ENCODE results near the gene MTA3. TPM values are rescaled to one million over a fixed set of nuclear protein-coding genes. Genes with fewer than 3 reads are reported as not detected.

MTA3 gene
- total RNA-seq, 1 donor from 2014 or later: 107 TPM

DNA sequence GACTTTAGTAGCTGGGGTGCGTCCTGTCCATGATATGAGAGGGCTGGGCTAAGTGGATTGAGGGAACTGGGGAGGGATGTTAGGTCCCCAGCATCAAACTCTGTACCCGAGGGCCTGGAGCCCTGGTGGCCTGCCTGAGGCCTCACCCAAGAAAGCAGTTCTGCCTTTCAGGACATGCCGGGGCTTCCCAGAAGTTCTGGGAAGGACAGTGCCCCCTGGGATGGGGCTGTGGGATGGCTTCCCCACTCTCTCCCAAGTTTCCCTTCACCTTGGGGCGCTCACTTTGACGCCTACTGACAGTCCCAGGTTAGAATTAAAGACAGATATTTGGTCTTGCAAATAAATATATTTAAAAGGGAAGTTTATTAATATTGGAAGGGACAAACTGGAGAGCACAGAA, 193.7 kb downstream of the MTA3 start:
- no peaks in the 10 kb centered on the region for H3K9me3 Mint-ChIP-seq
- H3K27me3 Mint-ChIP-seq (ENCODE audit: low read depth): no peaks in the 10 kb centered on the region
- no peak for DNase-seq (ENCODE audit: low spot score in 2 of 2, unreplicated experiment in 2 of 2)
- peaks cover 8% of the 10 kb centered on the region for H3K36me3 Mint-ChIP-seq
- no peak for TF ChIP-seq CTCF (IDR thresholded peaks at IDR 0.05; ENCODE audit: unreplicated experiment)
- no peak overlapping the region for H3K27ac Mint-ChIP-seq
- H3K4me3 Mint-ChIP-seq: no peak overlapping the region
- H3K4me1 Mint-ChIP-seq: no peaks in the 10 kb centered on the region

DNA sequence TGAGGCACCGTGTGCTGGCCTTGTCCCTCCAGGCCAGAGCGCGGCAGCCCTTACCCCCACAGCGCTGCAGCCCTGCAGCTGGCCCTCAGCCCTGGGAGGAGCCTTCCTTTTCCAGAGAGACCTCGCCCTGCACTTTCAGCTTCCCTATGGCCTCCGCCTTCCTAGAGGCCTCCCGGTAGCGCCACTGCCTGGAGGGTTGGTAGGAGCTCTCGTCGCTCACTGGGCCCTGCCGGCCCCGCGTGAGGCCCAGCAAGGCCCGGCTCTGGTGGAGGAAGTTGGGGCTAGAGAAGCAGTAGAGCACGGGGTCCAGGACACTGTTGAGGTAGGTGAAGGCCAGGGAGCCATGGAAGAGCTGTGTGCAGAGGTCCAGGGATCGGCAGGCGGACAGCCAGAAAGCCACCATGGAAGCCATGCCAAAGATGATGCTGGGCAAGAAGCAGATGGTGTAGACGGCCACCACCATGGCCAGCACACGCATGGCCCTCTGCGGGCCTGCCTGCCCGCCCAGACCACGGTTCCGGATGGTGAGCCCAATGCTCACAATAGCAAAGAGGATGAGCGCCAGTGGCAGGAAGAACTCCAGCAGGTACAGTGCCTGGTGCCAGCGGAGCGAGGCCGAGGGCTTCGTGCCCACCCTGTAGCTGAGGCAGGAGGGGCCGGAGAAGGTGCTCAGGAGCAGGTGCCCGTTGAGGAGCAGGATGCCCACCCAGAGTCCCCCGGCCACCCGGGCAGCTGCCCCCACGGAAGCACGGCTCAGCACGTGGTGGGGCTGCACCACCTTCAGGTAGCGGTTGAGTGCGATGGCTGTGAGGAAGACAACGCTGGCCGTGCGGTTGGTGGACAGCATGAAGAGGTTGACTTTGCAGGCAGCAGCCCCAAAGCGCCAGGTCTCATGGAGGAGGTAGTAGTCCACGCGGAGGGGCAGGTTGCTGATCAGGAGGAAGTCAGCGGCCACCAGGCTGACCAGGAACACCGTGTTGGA, 194.7 kb downstream of the MTA3 start:
- Mint-ChIP-seq H3K36me3 (peaks cover 8% of the 10 kb centered on the region), H3K27me3 (ENCODE audit: low read depth) (no peaks in the 10 kb centered on the region), H3K9me3 (no peaks in the 10 kb centered on the region), H3K4me1 (no peaks in the 10 kb centered on the region), H3K27ac (no peak overlapping the region), H3K4me3 (no peak overlapping the region)
- TF ChIP-seq CTCF (IDR thresholded peaks at IDR 0.05; ENCODE audit: unreplicated experiment): no peak
- DNase-seq (ENCODE audit: low spot score in 2 of 2, unreplicated experiment in 2 of 2): no peak

DNA sequence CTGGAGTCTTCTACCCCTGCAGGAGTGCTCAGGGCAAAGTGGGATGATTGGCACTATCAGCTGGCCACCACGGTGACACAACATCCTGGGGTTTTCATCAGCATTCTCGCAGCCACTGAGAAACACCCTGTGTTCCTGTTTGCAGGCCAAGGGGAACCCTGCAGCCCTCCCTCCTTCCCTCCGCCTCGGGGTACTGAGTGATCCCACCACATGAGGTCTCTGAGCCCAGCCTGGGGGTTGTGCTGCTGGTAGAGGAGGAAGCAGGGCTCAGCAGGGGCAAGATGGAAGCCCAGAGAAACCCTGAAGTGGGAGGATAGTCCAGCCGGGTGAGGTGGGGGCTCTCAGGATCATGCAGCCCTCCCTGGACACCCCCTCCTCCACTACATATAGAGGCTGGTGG, 195.7 kb downstream of the MTA3 start, which contains the start of gene OXER1:
OXER1 (minus strand) TSS at position 40 of the 400 bp plus-strand sequence. CDS start 73 bp downstream, outside the sequence.
- no peak for TF ChIP-seq CTCF (IDR thresholded peaks at IDR 0.05; ENCODE audit: unreplicated experiment)

GRCh38 chr2:42764901-42765300, 196.5 kb downstream of the MTA3 start:
- Mint-ChIP-seq H3K27me3 (ENCODE audit: low read depth) (no peaks in the 10 kb centered on the region), H3K4me3 (no peak overlapping the region), H3K36me3 (peaks cover 4% of the 10 kb centered on the region), H3K9me3 (no peaks in the 10 kb centered on the region), H3K4me1 (no peaks in the 10 kb centered on the region), H3K27ac (no peak overlapping the region)
- DNase-seq (ENCODE audit: low spot score in 2 of 2, unreplicated experiment in 2 of 2): no peak
- TF ChIP-seq CTCF (IDR thresholded peaks at IDR 0.05; ENCODE audit: unreplicated experiment): no peak

More for the DNA sequence above, 195.7 kb downstream of the MTA3 start, which contains the start of gene OXER1:
- peaks cover 4% of the 10 kb centered on the region for H3K36me3 Mint-ChIP-seq
- no peak within 1 kb of the TSS for H3K27ac Mint-ChIP-seq
- DNase-seq (ENCODE audit: low spot score in 2 of 2, unreplicated experiment in 2 of 2): no peak
- no peak within 1 kb of the TSS for H3K4me3 Mint-ChIP-seq
- H3K4me1 Mint-ChIP-seq: no peaks in the 10 kb centered on the region
- H3K9me3 Mint-ChIP-seq: no peaks in the 10 kb centered on the region
- H3K27me3 Mint-ChIP-seq (ENCODE audit: low read depth): no peaks in the 10 kb centered on the region

GRCh38 chr2:42765686-42766085, 197.3 kb downstream of the MTA3 start:
- no peaks in the 10 kb centered on the region for H3K9me3 Mint-ChIP-seq
- H3K27me3 Mint-ChIP-seq (ENCODE audit: low read depth): no peaks in the 10 kb centered on the region
- H3K4me1 Mint-ChIP-seq: no peaks in the 10 kb centered on the region
- TF ChIP-seq CTCF (IDR thresholded peaks at IDR 0.05; ENCODE audit: unreplicated experiment): no peak
- H3K36me3 Mint-ChIP-seq: peaks cover 4% of the 10 kb centered on the region
- DNase-seq (ENCODE audit: low spot score in 2 of 2, unreplicated experiment in 2 of 2): no peak
- H3K27ac Mint-ChIP-seq: no peak overlapping the region
- H3K4me3 Mint-ChIP-seq: no peak overlapping the region

All from mesothelial cell of epicardium (in vitro differentiated cells).